Caco-2 (cell line): ENCODE data around the gene EPS8L3. TPM values are rescaled to one million over a fixed set of nuclear protein-coding genes. Genes with fewer than 3 reads are reported as not detected.

Experiments
- Bru-seq: library from RNA; stranded (reverse); fragments of 400-500 nt; gene quantifications from one replicate; lab custom pipeline; 2021; lab: Mats Ljungman, UMichigan
- BruChase-seq, 2 experiments: library from RNA; stranded (reverse); fragments of 400-500 nt; gene quantifications; one replicate each; lab custom pipeline; 2021; lab: Mats Ljungman, UMichigan
- BruUV-seq: library from RNA; stranded (reverse); fragments of 400-500 nt; replicated peaks from 2 replicates; lab custom pipeline; 2021; lab: Mats Ljungman, UMichigan
- CTCF ChIA-PET: fragments of 300-600 bp; sonication (Branson Sonifier 250); formaldehyde crosslinking; loops from one replicate; lab custom pipeline; 2022; ENCODE audit warnings: antibody characterized with exemption; lab: Charles Lee
- POLR2A ChIA-PET: fragments of 300-600 bp; sonication (Branson Sonifier 250); formaldehyde crosslinking; loops from one replicate; lab custom pipeline; 2022; ENCODE audit warnings: antibody characterized with exemption; lab: Charles Lee
- DNase-seq, 2 experiments: peaks; one replicate each; pipeline versions ENCODE4 v3.0.0 to v3.0.0-alpha.2; 2020 to 2022
- H3K27me3 ChIP-seq: replicated peaks from 2 replicates; pipeline ENCODE4 v1.6.0; 2011; ENCODE audit warnings: low read length; ENCODE audit not compliant: control insufficient read depth, insufficient read depth
- H3K36me3 ChIP-seq: 2 replicates; pipeline ENCODE4 v1.5.1; 2011; ENCODE audit warnings: low read length; ENCODE audit not compliant: control insufficient read depth, insufficient read depth
- H3K4me1 ChIP-seq: fragments of 250-450 bp; sonication (Bioruptor Pico); 2 replicates; pipeline ENCODE4 v1.5.1; 2020; ENCODE audit warnings: mild to moderate bottlenecking
- H3K4me3 ChIP-seq: 2 replicates; pipeline ENCODE4 v1.5.1; 2011; ENCODE audit warnings: low read depth, mild to moderate bottlenecking, control low read depth, low read length
- H3K9me3 ChIP-seq: fragments of 250-450 bp; sonication (Bioruptor Pico); 2 replicates; pipeline ENCODE4 v1.5.1; 2020; ENCODE audit warnings: mild to moderate bottlenecking, moderate library complexity
- H3K27ac Mint-ChIP-seq: one replicate; pipeline ENCODE4 v1.8.0; 2022; ENCODE audit warnings: mixed read lengths; ENCODE audit not compliant: unreplicated experiment
- H3K27me3 Mint-ChIP-seq: one replicate; pipeline ENCODE4 v1.8.0; 2022; ENCODE audit warnings: mixed read lengths; ENCODE audit not compliant: insufficient read depth, unreplicated experiment
- H3K36me3 Mint-ChIP-seq: one replicate; pipeline ENCODE4 v1.8.0; 2022; ENCODE audit warnings: mild to moderate bottlenecking, mixed read lengths; ENCODE audit not compliant: insufficient read depth, unreplicated experiment
- H3K4me1 Mint-ChIP-seq: one replicate; pipeline ENCODE4 v1.8.0; 2022; ENCODE audit warnings: low read depth, mixed read lengths; ENCODE audit not compliant: unreplicated experiment
- H3K4me3 Mint-ChIP-seq: one replicate; pipeline ENCODE4 v1.8.0; 2022; ENCODE audit warnings: mild to moderate bottlenecking, moderate library complexity, mixed read lengths; ENCODE audit not compliant: unreplicated experiment
- H3K9me3 Mint-ChIP-seq: one replicate; pipeline ENCODE4 v1.8.0; 2022; ENCODE audit warnings: mixed read lengths; ENCODE audit not compliant: unreplicated experiment
- intact Hi-C: fragments of 100-400 bp; cut with micrococcal nuclease; formaldehyde crosslinking; loops from one replicate; pipeline ENCODE4 v1.10.0; 2022; ENCODE audit not compliant: unreplicated experiment
- long read RNA-seq: library from polyadenylated mRNA; stranded (forward); transcript quantifications from one replicate; pipeline ENCODE4 v2.0.0, GENCODE V29; 2022
- total RNA-seq: library from RNA; stranded (reverse); gene quantifications from 2 replicates; pipeline ENCODE4 v1.2.3, GENCODE V29; 2022
- TF ChIP-seq, protein P1 (sequence below), 2 experiments: fragments of 200-600 bp in 1 of 2; IDR thresholded peaks; 1 replicate in 1 of 2; 2 replicates in 1 of 2; pipeline versions ENCODE4 v1.5.1 to v1.8.0; 2011 to 2022; ENCODE audit warnings: antibody characterized with exemption in 1 of 2, control low read depth in 1 of 2, inconsistent platforms in 1 of 2, low read depth in 1 of 2, low read length in 1 of 2, mild to moderate bottlenecking in 1 of 2, moderate library complexity in 1 of 2; ENCODE audit not compliant: insufficient read depth in 1 of 2, severe bottlenecking in 1 of 2, unreplicated experiment in 1 of 2

EPS8L3 gene, protein sequence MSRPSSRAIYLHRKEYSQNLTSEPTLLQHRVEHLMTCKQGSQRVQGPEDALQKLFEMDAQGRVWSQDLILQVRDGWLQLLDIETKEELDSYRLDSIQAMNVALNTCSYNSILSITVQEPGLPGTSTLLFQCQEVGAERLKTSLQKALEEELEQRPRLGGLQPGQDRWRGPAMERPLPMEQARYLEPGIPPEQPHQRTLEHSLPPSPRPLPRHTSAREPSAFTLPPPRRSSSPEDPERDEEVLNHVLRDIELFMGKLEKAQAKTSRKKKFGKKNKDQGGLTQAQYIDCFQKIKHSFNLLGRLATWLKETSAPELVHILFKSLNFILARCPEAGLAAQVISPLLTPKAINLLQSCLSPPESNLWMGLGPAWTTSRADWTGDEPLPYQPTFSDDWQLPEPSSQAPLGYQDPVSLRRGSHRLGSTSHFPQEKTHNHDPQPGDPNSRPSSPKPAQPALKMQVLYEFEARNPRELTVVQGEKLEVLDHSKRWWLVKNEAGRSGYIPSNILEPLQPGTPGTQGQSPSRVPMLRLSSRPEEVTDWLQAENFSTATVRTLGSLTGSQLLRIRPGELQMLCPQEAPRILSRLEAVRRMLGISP
- total RNA-seq = 15.3 and 18.5 TPM in 2 replicates
- percentile 50 among the genes with signal in this experiment for Bru-seq, nascent RNA
- BruChase-seq, experiment 1, labeled RNA remaining after a 2-hour chase = percentile 51 among the genes with signal in this experiment
- BruChase-seq, experiment 2, labeled RNA remaining after a 6-hour chase = percentile 54 among the genes with signal in this experiment
- long read RNA-seq, transcript EPS8L3-202 (19 exons, 1,971 nt) = major isoform, 6 of 18 reads
- long read RNA-seq, partial matches to known transcripts = 1 of 18 reads
- long read RNA-seq, other reads (novel, unspliced or antisense) = 8 of 18 reads

DNA sequence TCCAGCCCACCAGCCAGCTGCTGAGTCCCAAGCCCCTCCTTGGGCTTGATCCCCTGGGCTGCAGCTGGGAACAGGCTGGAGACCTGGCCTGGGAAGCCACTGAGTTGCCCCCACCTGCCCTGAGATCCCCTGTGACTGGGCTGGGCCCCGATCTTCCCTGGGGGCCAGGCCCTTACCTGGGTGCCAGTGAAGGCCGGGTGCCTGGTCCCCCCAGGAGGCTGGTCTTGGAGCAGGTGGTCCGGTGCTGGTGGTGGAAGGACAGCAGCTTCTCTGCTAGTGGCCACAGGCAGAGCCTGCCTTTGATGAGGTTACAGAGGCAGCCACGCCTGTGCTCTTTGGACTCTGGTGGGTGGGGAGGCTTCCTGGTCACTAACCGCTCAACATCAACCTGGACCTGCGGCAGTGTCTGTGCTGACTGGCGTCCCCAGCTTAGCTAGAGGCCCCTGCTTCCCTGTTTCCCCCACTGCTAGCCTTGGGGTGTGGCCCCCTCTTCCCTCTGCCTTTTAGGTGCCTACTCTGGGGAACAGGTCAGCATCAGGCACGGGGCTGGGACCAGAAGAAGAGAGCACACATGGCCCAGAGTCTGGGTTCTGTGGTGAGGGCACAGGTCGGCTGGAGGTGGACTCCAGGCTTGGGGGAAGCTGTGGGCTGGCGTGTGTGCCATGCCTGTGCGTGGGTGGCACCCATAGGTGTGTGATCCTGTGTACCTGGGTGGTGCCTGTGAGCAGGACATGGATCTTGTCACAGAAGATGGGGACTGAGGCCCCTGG is at the start of gene EPS8L3:
Gene EPS8L3, minus strand, starts transcription at position 278 of the 770 bp plus-strand sequence. CDS start 2,174 bp downstream, outside the sequence.
- Mint-ChIP-seq H3K27me3 (no peaks in the 10 kb centered on the region), H3K27ac (peak within 1 kb of the TSS; percentile 76), H3K9me3 (no peaks in the 10 kb centered on the region), H3K4me3 (peak within 1 kb of the TSS; percentile 52), H3K4me1 (peaks cover 27% of the 10 kb centered on the region), H3K36me3 (no peaks in the 10 kb centered on the region)
- Histone ChIP-seq H3K27me3 (no peaks in the 10 kb centered on the region), H3K4me3 (peak within 1 kb of the TSS; percentile 40), H3K36me3 (no peaks in the 10 kb centered on the region; the same call in 1 of the 2 replicates), H3K4me1 (peaks cover 19% of the 10 kb centered on the region), H3K9me3 (no peaks in the 10 kb centered on the region)
- DNase-seq = peak; percentile 56 to 79
- POLR2A ChIA-PET = interaction anchor here (1.2 kb wide), 1 partner anchor 215 kb away, joined by 3 read pairs; the partner anchor contains the start of gene GNAI3
- CTCF ChIA-PET = interaction anchor here (0.6 to 1.2 kb wide), 3 partner anchors 124 to 899 kb away, joined by 3 to 5 read pairs (median 4); partner anchors contain the start of gene AHCYL1
- no TSS peak for BruUV-seq
- intact Hi-C loops = no loop called here
- TF ChIP-seq, protein P1, sequence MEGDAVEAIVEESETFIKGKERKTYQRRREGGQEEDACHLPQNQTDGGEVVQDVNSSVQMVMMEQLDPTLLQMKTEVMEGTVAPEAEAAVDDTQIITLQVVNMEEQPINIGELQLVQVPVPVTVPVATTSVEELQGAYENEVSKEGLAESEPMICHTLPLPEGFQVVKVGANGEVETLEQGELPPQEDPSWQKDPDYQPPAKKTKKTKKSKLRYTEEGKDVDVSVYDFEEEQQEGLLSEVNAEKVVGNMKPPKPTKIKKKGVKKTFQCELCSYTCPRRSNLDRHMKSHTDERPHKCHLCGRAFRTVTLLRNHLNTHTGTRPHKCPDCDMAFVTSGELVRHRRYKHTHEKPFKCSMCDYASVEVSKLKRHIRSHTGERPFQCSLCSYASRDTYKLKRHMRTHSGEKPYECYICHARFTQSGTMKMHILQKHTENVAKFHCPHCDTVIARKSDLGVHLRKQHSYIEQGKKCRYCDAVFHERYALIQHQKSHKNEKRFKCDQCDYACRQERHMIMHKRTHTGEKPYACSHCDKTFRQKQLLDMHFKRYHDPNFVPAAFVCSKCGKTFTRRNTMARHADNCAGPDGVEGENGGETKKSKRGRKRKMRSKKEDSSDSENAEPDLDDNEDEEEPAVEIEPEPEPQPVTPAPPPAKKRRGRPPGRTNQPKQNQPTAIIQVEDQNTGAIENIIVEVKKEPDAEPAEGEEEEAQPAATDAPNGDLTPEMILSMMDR (IDR thresholded peaks at IDR 0.05; ENCODE audit: insufficient read depth in 1 of 2, low read depth in 1 of 2, low read length in 1 of 2, severe bottlenecking in 1 of 2, unreplicated experiment in 1 of 2) = no peak

DNA sequence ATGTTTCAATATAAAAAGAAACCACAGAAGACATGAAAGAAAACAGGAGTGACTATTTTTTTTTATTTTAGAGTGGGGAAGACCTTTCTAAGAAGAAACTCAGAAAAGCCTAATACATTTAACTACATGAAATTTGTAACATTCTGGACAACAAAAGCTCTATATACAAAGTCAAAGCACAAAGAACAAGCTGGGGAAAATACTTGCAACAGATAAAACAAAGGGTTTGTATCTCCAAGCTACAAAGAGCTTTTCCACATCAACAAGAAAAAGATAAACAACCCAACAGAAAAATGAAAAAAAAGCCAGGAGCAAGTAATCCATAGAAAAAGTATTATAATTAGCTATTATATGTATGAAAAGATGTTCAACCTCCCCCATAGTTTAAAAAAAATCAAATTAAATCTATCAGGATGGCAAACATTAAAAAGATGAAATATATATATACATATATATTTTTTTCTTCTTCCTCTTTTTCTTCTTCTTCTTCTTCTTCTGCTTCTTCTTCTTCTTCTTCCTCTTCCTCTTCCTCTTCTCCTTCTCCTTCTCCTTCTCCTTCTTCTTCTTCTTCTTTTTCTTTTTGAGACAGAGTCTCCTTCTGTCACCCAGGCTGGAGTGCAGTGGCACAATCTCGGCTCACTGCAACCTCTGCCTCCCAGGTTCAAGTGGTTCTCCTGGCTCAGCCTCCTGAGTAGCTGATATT is 49.1 kb upstream of the EPS8L3 start:
- Mint-ChIP-seq H3K36me3 (no peaks in the 10 kb centered on the region), H3K4me1 (no peaks in the 10 kb centered on the region), H3K27me3 (no peaks in the 10 kb centered on the region), H3K4me3 (no peak overlapping the region), H3K9me3 (no peaks in the 10 kb centered on the region), H3K27ac (no peak overlapping the region)
- H3K4me3 ChIP-seq = no peak overlapping the region
- no peaks in the 10 kb centered on the region for H3K36me3 ChIP-seq
- no peaks in the 10 kb centered on the region for H3K27me3 ChIP-seq
- H3K9me3 ChIP-seq = no peaks in the 10 kb centered on the region
- BruUV-seq = no TSS peak
- ChIA-PET CTCF (no interaction called here), POLR2A (interaction anchor here (0.6 kb wide), 1 partner anchor 149 kb away, joined by 6 read pairs; no protein-coding TSS in a partner anchor)
- TF ChIP-seq, protein P1 (IDR thresholded peaks at IDR 0.05; ENCODE audit: insufficient read depth in 1 of 2, low read depth in 1 of 2, low read length in 1 of 2, severe bottlenecking in 1 of 2, unreplicated experiment in 1 of 2) = no peak
- H3K4me1 ChIP-seq = no peaks in the 10 kb centered on the region
- intact Hi-C loops = no loop called here
- DNase-seq = no peak
